Transverse colon (tissue), 4 donors: ENCODE results near the gene HPN.

Experiments used
- EP300 ChIP-seq: sonication (generic); formaldehyde crosslinking; IDR thresholded peaks from one replicate; pipeline ENCODE4 v1.6.1; 2017; ENCODE audit warnings: antibody characterized with exemption, low read depth
- POLR2A ChIP-seq: fragments of 450-650 bp; IDR thresholded peaks from one replicate; pipeline ENCODE4 v1.6.1; 2016; ENCODE audit warnings: antibody characterized with exemption, mild to moderate bottlenecking, moderate library complexity
- POLR2AphosphoS5 ChIP-seq, 3 donors: sonication (generic); formaldehyde crosslinking; IDR thresholded peaks; one replicate each; pipeline ENCODE4 v1.6.1; 2016; ENCODE audit warnings: antibody characterized with exemption in 3 of 3
- TF ChIP-seq, protein P1 (sequence below), 5 experiments: fragments of 200-600 bp in 3 of 5; fragments of 450-650 bp in 2 of 5; sonication (generic) in 3 of 5; IDR thresholded peaks; 1 replicate in 2 of 5; 2 replicates in 3 of 5; pipeline ENCODE4 v1.5.1; 2016 to 2017; ENCODE audit warnings: antibody characterized with exemption in 5 of 5, inconsistent platforms in 3 of 5, mild to moderate bottlenecking in 2 of 5, moderate library complexity in 1 of 5

DNA sequence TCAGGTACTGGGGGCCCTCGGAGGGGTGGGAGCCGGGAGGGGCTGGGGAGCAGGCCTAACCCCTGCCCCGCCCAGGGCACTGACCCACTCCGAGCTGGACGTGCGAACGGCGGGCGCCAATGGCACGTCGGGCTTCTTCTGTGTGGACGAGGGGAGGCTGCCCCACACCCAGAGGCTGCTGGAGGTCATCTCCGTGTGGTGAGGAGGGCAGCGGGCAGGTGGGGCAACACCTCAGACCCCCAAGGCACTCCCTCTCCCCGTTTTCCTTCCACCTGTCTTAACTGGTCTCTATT lies 18.2 kb downstream of the HPN start:
- TF ChIP-seq, protein P1, sequence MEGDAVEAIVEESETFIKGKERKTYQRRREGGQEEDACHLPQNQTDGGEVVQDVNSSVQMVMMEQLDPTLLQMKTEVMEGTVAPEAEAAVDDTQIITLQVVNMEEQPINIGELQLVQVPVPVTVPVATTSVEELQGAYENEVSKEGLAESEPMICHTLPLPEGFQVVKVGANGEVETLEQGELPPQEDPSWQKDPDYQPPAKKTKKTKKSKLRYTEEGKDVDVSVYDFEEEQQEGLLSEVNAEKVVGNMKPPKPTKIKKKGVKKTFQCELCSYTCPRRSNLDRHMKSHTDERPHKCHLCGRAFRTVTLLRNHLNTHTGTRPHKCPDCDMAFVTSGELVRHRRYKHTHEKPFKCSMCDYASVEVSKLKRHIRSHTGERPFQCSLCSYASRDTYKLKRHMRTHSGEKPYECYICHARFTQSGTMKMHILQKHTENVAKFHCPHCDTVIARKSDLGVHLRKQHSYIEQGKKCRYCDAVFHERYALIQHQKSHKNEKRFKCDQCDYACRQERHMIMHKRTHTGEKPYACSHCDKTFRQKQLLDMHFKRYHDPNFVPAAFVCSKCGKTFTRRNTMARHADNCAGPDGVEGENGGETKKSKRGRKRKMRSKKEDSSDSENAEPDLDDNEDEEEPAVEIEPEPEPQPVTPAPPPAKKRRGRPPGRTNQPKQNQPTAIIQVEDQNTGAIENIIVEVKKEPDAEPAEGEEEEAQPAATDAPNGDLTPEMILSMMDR (IDR thresholded peaks at IDR 0.05), result no peak
- TF ChIP-seq EP300 (no peak), POLR2AphosphoS5 (IDR thresholded peaks at IDR 0.05) (no peak), POLR2A (no peak)
